ENCODE measurements around the gene ISL2. TPM values are rescaled to one million over a fixed set of nuclear protein-coding genes. Genes with fewer than 3 reads are reported as not detected.

ISL2 gene
- total RNA-seq, 1 donor from 2014 or later, result 2.0 TPM

DNA sequence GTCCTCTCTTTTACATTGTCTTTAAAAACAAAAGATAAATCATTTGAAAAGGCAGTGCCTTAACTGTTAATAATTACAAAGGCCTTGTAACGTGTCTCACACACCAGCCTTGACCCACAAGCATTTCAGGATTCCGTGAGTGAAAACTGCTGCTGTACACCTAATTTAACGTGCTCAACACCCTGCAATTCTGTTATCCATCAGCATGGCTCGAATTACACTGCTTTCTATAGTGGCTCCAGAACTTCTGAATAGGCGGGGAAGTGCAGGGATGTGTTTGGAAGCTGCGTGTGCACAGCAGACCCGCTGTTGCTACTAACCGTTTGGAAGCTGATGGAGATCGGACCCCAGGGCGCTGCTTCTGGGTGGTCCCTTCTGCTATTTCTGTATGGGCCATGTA lies 15.4 kb upstream of the ISL2 start:
- no peaks in the 10 kb centered on the region for H3K9me3 ChIP-seq
- TF ChIP-seq, protein P1, sequence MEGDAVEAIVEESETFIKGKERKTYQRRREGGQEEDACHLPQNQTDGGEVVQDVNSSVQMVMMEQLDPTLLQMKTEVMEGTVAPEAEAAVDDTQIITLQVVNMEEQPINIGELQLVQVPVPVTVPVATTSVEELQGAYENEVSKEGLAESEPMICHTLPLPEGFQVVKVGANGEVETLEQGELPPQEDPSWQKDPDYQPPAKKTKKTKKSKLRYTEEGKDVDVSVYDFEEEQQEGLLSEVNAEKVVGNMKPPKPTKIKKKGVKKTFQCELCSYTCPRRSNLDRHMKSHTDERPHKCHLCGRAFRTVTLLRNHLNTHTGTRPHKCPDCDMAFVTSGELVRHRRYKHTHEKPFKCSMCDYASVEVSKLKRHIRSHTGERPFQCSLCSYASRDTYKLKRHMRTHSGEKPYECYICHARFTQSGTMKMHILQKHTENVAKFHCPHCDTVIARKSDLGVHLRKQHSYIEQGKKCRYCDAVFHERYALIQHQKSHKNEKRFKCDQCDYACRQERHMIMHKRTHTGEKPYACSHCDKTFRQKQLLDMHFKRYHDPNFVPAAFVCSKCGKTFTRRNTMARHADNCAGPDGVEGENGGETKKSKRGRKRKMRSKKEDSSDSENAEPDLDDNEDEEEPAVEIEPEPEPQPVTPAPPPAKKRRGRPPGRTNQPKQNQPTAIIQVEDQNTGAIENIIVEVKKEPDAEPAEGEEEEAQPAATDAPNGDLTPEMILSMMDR (IDR thresholded peaks at IDR 0.05), result no peak
- H3K4me1 ChIP-seq, result no peaks in the 10 kb centered on the region
- H3K27me3 ChIP-seq, result no peaks in the 10 kb centered on the region
- H3K27ac ChIP-seq, result no peak overlapping the region
- H3K4me3 ChIP-seq, result no peak overlapping the region
- intact Hi-C loops (cut with DNase I), result no loop called here
- H3K36me3 ChIP-seq, result no peaks in the 10 kb centered on the region
- DNase-seq (ENCODE audit: extremely low spot score in 2 of 2), result no peak

DNA sequence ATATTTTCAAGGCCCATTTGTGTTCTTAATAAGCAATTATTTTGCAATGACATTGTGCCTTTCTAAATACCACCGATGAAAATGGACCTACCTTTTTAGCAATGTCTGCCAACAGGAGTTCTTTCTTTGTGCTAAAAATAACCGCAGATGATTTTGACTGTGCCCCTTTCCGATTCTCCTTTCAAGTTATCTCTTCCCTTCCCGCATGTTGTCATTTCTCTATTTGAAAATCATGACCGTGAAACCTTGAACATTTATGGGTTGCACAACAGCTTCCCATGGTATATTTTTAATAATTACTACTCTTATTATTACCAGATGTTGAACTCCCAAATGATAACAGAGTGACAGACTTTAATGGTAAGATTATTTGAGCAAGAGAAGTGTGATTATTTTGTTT lies 15.0 kb upstream of the ISL2 start:
- intact Hi-C loops (cut with DNase I), result no loop called here
- TF ChIP-seq, protein P1 (IDR thresholded peaks at IDR 0.05), result no peak
- TF ChIP-seq POLR2A (IDR thresholded peaks at IDR 0.05) (no peak), POLR2AphosphoS5 (IDR thresholded peaks at IDR 0.05; ENCODE audit: insufficient read depth in 1 of 2, low read depth in 1 of 2) (no peak)
- Histone ChIP-seq H3K27ac (no peak overlapping the region), H3K4me3 (no peak overlapping the region), H3K36me3 (no peaks in the 10 kb centered on the region), H3K4me1 (no peaks in the 10 kb centered on the region), H3K27me3 (no peaks in the 10 kb centered on the region), H3K9me3 (no peaks in the 10 kb centered on the region)
- no peak for DNase-seq (ENCODE audit: extremely low spot score in 2 of 2)

DNA sequence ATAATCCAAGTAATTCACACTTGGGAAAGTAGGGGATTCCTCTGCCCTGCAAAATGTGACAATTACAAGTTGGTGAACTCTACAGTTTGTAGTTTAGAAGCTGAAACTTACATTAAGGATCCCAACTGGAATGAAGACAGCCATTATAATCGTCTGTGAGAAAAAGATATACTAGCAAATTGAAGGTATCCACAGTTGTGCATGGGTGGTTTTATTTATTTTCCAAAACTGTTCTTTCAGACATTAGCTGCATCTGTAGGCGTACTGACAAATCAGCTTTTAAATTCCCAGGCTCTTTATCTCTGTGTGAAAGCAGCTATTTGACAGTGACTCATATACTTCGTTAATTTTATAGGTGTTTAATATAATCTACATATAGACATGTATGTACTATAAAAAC lies 12.5 kb upstream of the ISL2 start:
- Histone ChIP-seq H3K27ac (no peak overlapping the region), H3K4me1 (no peaks in the 10 kb centered on the region), H3K9me3 (no peaks in the 10 kb centered on the region), H3K36me3 (no peaks in the 10 kb centered on the region), H3K4me3 (no peak overlapping the region), H3K27me3 (no peaks in the 10 kb centered on the region)
- no peak for DNase-seq (ENCODE audit: extremely low spot score in 2 of 2)
- intact Hi-C loops (cut with DNase I), result no loop called here
- TF ChIP-seq, protein P1 (IDR thresholded peaks at IDR 0.05), result no peak
- TF ChIP-seq POLR2A (IDR thresholded peaks at IDR 0.05), result no peak
- no peak for TF ChIP-seq POLR2AphosphoS5 (IDR thresholded peaks at IDR 0.05; ENCODE audit: insufficient read depth in 1 of 2, low read depth in 1 of 2)

DNA sequence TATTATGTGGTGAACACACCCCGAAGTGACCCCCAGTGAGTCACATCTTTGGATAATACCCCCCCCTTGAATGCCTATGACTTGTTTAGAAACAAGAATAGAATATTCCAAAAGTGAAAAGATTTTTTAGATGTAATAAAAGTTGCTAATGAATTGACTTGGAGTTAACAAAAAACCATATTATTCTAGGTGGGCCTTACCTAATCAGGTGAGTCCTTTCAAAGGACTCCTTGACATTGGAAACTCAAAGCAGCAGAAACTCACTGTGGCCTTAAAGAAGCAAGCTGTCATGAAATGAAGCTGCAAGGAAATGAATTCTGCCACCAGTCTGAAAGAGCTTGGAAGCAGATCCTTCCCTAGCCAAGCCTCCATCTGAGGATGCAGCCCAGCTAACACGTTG lies 10.9 kb upstream of the ISL2 start:
- TF ChIP-seq, protein P1 (IDR thresholded peaks at IDR 0.05), result no peak
- no peak for TF ChIP-seq POLR2A (IDR thresholded peaks at IDR 0.05)
- TF ChIP-seq POLR2AphosphoS5 (IDR thresholded peaks at IDR 0.05; ENCODE audit: insufficient read depth in 1 of 2, low read depth in 1 of 2), result no peak
- intact Hi-C loops (cut with DNase I), result no loop called here
- no peaks in the 10 kb centered on the region for H3K36me3 ChIP-seq

DNA sequence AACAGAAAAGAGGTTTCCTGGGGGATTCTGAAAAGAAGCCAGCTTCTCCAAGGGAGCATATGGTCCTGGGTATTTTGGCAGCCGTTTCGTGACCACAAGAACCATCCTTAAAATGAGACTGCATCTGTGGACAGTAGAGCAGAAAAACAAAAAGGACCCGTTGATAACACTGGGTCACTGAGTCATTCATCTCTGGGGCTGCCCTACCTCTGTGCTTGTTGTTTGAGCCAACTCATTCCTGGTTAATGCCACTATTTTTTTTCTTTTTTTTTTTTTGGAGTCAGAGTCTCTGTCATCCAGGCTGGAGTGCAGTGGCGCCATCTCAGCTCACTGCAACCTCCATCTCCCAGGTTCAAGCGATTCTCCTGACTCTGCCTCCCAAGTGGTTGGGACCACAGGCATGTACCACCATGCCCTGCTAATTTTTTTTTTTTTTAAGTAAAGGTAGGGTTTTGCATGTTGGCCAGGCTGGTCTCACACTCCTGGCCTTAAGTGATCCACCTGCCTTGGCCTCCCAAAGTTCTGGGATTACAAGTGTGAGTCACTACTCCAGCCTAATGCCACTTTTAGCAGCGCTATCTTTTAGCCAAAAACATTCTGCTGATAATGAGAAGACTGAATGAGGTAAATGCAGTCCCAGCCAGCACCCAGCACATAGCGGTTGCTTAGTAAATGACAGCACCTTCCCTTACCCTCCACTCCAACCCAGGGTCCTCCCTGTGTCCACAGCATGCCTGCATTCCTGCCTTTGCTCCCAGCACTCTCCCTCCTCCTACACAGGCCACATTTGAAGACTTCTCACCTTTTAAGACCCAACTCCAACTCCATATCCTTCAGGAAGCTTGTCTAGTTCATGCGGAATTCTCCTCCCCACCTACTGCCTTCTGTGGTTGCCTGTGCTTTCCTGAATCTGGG lies 9.1 kb upstream of the ISL2 start:
- DNase-seq (ENCODE audit: extremely low spot score in 2 of 2), result no peak
- Histone ChIP-seq H3K4me3 (no peak overlapping the region), H3K27me3 (no peaks in the 10 kb centered on the region), H3K9me3 (no peaks in the 10 kb centered on the region), H3K4me1 (no peaks in the 10 kb centered on the region), H3K27ac (no peak overlapping the region), H3K36me3 (no peaks in the 10 kb centered on the region)
- no peak for TF ChIP-seq POLR2AphosphoS5 (IDR thresholded peaks at IDR 0.05; ENCODE audit: insufficient read depth in 1 of 2, low read depth in 1 of 2)
- intact Hi-C loops (cut with DNase I), result no loop called here

More for the DNA sequence above, 10.9 kb upstream of the ISL2 start:
- Histone ChIP-seq H3K27ac (no peak overlapping the region), H3K9me3 (no peaks in the 10 kb centered on the region), H3K4me3 (no peak overlapping the region), H3K27me3 (no peaks in the 10 kb centered on the region), H3K4me1 (no peaks in the 10 kb centered on the region)
- no peak for DNase-seq (ENCODE audit: extremely low spot score in 2 of 2)
